HG03378 (cell line): ENCODE data around the gene PRSS56.
"Not testable (repeated sequence)": the region's sequence is repeated elsewhere in the genome, so short reads cannot be mapped to it uniquely, and the experiment has no call there.

ENCODE experiments used
- ATAC-seq: cut with Tn5 transposase; IDR thresholded peaks from one replicate; pipeline ENCODE4 v1.9.1; 2021; ENCODE audit warnings: mild to moderate bottlenecking, moderate library complexity; ENCODE audit not compliant: unreplicated experiment

PRSS56 gene

GRCh38 chr2:232568161-232568560 is 48.0 kb downstream of the PRSS56 start:
- no peak for ATAC-seq

DNA sequence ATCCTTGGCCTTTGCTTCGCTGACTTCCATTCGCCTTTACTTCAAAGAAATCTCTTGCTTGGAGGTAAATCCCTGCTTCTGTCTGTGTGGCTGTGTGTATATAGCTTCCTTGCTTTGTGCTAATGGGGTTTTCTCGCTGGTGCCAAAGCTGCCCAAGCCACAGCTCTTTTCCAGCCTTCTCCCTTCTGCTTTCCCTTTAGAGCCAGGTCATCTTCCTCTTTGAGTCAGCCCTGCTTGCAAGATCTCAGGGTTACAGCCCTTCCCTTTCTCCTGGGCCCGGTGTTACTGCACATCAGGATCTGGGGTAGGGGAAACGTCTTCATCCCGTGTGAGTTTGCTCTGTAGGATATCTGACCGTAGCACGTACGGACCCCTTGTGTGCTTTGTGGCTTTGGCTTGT is 49.4 kb downstream of the PRSS56 start:
- no peak for ATAC-seq

DNA sequence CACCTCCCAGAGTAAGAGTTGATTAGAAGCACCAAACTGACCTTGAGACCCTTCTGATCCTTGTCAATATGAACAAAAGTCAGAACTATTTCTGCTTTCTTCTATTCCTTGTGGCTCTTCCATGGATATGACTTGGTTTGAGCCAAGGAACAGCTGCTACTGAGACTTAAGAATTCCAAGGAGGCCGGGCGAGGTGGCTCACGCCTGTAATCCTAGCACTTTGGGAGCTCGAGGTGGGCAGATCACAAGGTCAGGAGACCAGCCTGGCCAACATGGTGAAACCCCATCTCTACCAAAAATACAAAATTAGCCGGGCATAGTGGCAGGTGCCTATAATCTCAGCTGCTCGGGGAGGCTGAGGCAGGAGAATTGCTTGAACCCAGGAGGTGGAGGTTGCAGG is 50.3 kb downstream of the PRSS56 start:
- not testable (repeated sequence) for ATAC-seq

DNA sequence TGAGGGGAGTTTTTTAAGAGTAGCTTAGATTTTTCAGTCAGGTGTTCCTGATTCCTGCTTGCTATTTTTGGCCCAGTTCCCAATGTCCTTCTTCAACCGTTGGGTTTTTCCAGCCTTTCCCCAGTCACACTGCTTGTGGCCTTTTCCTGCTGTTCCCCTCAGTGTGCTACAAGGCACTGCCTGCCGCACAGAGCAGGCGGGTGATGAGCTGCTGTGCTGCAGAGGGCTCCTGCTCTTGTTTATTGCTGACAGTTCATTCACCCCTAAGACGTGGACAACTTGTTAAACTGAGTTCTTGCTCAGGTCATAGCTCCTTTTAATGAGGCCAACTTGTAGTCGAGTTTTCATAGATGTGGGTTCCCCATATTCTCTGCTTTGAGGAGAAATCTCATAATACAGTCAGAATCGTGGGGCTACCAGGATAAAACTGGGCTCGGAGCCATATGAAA is 50.9 kb downstream of the PRSS56 start:
- no peak for ATAC-seq

DNA sequence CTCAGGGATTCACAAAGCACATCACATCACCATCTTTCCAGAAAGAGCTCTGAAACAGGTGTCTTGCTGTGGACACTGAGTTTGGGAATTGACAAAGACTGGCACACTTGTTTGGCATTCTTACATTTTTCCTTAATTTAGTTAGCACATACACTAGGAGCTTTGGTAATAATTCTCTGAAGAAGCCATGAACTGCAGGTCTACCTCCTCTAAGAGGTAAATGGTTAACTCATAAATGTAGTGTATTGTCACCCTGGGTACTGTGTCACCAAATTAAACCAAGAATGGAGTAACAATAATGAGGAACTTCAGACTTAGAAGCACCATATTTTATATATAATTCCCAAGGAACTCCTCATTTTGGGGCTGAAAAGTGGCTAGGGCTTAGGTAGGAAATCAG is 52.9 kb downstream of the PRSS56 start:
- ATAC-seq = no peak

DNA sequence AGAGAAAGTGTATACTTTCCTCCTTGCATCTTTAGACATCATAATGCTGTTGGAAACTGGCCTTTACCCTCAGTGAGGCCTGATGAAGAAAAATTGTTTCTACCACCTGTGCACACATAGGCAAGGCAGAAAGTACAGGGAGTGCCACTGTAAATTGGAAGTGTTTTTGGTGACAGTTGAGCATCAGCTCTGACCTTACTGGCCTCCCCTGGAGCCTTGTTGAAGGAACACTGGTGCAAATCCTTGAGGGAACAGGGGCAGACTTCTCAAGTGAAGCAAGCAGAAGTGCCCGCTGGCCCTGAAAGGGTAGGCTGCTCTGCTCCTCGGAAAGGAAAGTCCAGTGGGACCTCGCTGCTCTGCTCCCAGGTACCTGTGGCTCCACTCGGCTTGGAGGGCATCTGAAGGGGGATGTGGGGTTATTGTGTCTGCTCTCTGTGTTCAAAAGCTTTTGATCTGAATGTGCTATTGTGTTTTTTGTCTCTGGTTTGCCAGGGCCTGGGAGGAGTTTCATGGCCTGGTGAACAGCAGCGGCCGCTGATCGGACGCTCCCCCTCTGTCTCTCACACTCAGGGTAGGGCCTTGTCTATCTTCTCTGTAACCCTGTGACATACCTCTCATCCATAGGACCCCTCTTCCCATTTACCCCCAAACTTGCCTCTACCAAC is 53.7 kb downstream of the PRSS56 start:
- no peak for ATAC-seq

DNA sequence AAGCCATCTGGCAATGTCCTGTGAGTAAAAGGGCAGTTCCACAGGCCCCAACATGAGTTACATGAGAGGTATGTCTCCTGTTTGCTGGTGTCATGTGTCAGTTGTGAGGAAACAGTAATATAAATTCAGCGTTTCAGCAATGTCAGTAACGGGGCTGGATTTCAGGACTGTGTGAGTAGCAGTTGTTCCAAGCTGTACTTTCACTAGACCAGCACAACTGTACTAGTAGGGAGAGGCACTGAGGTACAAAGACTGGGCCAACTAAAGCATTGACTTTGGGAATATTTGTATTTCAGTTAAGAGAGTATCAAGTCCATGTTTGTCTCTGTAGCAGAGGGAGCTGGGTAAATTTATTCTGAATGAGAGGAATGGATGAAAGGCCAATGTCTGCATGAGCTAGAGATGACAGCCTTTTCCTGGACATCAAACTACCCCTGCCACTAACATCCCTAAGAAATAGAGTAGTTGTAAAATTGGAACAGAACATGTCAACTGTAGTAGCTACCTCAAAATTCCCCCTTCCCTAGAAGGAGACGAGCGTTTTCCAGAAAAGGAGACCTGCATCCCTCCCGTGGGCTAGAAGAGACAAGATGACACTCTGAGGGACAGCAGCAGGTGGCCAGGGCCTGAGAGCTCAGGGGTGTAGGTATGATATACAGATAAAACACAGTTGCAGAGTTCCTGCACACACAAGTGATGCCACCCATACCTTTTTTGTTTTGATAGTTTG is 54.7 kb downstream of the PRSS56 start:
- ATAC-seq = no peak
